Choroid plexus epithelial cell (primary cell): ENCODE measurements around the gene VPS25.
A peak's percentile ranks its signal among the peaks of the same experiment; 100 is the strongest.

Experiments used
- DNase-seq: peaks from one replicate; pipeline ENCODE4 v3.0.0-alpha.2; 2010; ENCODE audit warnings: low read depth
- H3K4me3 ChIP-seq: 2 replicates; pipeline ENCODE4 v1.5.1; 2011; ENCODE audit warnings: low read depth, mild to moderate bottlenecking, control low read depth, low read length, moderate library complexity
- CTCF ChIP-seq: conservative IDR thresholded peaks from 2 replicates; pipeline ENCODE4 v1.5.1; 2011; ENCODE audit warnings: low read depth, mild to moderate bottlenecking, control low read depth, inconsistent platforms, low read length, moderate library complexity

VPS25 gene

GRCh38 chr17:42798011-42798382 lies 24.7 kb downstream of the VPS25 start:
- TF ChIP-seq CTCF = no peak
- no peak for DNase-seq
- H3K4me3 ChIP-seq = peak overlapping the region; percentile 98

GRCh38 chr17:42798383-42799380 lies 25.4 kb downstream of the VPS25 start, which contains the start of the genes CNTD1 and COA3:
CNTD1 (plus strand) TSS chr17:42798861; CDS start chr17:42799068, 207 bp downstream.
COA3 (minus strand) TSS chr17:42798704; CDS start chr17:42798681, 23 bp downstream.
- peak; percentile 85 for DNase-seq
- TF ChIP-seq CTCF = no peak
- peak within 1 kb of the TSS; percentile 98 for H3K4me3 ChIP-seq

GRCh38 chr17:42803074-42803883 lies 30.0 kb downstream of the VPS25 start:
- DNase-seq = peak; percentile 90
- TF ChIP-seq CTCF = no peak
- H3K4me3 ChIP-seq = no peak overlapping the region

- H3K4me3 ChIP-seq = no peak overlapping the region
- TF ChIP-seq CTCF = no peak
- no peak for DNase-seq
Measured at GRCh38 chr17:42804918-42805367, 31.7 kb downstream of the VPS25 start.

- no peak for DNase-seq
- no peak overlapping the region for H3K4me3 ChIP-seq
- TF ChIP-seq CTCF = no peak
Measured at GRCh38 chr17:42806249-42806648, 33.0 kb downstream of the VPS25 start.

- TF ChIP-seq CTCF = no peak
- DNase-seq = peak; percentile 87
- no peak overlapping the region for H3K4me3 ChIP-seq
Measured at GRCh38 chr17:42809250-42809649, 36.0 kb downstream of the VPS25 start.
